NB4 (cell line): Measurements from ENCODE around the gene UGGT1.

Source experiments
- DNase-seq: peaks from one replicate; pipeline ENCODE4 v3.0.0; 2010; ENCODE audit warnings: low read depth
- H3K4me3 ChIP-seq: one replicate; pipeline ENCODE4 v1.5.1; 2011; ENCODE audit warnings: mild to moderate bottlenecking, low read depth, low read length, moderate library complexity
- CTCF ChIP-seq: IDR thresholded peaks from one replicate; pipeline ENCODE4 v1.5.1; 2012; ENCODE audit warnings: low read depth, low read length
- MYC ChIP-seq: IDR thresholded peaks from 2 replicates; pipeline ENCODE4 v1.6.1; 2011; ENCODE audit warnings: low read depth, low read length
- POLR2A ChIP-seq: IDR thresholded peaks from 2 replicates; pipeline ENCODE4 v1.6.1; 2011; ENCODE audit warnings: mild to moderate bottlenecking; ENCODE audit not compliant: insufficient read length; ENCODE audit errors: extremely low read depth
- TF ChIP-seq, protein P1 (sequence below): IDR thresholded peaks from 2 replicates; pipeline ENCODE4 v1.6.1; 2011; ENCODE audit warnings: low read depth, low read length

Gene UGGT1

GRCh38 chr2:128115921-128116623, 25.1 kb downstream of the UGGT1 start:
- H3K4me3 ChIP-seq = no peak overlapping the region
- TF ChIP-seq, protein P1, sequence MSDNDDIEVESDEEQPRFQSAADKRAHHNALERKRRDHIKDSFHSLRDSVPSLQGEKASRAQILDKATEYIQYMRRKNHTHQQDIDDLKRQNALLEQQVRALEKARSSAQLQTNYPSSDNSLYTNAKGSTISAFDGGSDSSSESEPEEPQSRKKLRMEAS = no peak
- no peak for TF ChIP-seq MYC
- DNase-seq = no peak

- DNase-seq = no peak
- TF ChIP-seq POLR2A = no peak
- TF ChIP-seq CTCF = no peak
- TF ChIP-seq, protein P1 = no peak
- no peak for TF ChIP-seq MYC
- no peak overlapping the region for H3K4me3 ChIP-seq
These were observed 43.6 kb downstream of the UGGT1 start for GRCh38 chr2:128134573-128134972.

DNA sequence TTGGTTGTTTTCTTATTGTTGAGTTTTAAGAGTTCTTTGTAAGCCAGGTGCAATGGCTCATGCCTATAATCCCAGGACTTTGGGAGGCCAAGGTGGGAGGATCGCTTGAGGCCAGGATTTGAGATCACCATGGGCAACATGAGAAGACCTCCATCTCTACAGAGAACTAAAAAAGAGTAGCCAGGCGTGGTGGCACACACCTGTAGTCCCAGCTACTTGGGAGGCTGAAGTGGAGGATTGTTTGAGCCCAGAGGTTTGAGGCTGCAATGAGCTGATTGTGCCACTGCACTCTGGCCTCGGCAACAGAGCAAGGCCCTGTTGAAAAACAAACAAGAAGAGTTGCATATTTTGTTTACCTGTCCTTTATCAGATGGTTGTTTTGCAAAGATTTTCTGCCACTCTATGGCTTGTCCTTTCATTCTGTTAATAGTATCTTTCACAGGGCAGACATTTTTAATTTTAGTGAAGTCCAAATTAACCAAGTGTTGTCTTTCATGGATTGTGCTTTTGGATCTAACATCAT, 46.2 kb downstream of the UGGT1 start:
- no peak for DNase-seq
- no peak overlapping the region for H3K4me3 ChIP-seq
- no peak for TF ChIP-seq CTCF
- no peak for TF ChIP-seq MYC
- TF ChIP-seq, protein P1 = no peak
- TF ChIP-seq POLR2A = no peak

GRCh38 chr2:128139624-128140023, 48.6 kb downstream of the UGGT1 start:
- no peak for DNase-seq
- TF ChIP-seq, protein P1 = no peak
- TF ChIP-seq CTCF = no peak

DNA sequence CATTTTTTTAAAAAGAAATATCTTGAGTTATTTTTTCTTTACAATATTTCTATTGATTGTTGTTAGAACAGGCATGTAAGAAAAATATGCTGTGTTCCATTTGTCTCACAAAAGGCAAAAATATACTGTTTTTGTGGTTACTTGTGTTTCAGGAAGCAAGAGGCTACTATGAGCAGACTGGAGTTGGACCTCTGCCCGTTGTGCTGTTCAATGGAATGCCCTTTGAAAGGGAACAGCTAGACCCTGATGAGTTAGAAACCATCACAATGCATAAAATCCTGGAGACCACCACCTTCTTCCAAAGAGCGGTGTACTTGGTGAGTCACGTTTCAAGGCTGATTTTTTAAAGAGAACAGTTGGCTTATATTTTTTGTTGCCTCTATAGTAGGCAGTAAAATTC, 54.7 kb downstream of the UGGT1 start:
- no peak overlapping the region for H3K4me3 ChIP-seq
- DNase-seq = no peak
- TF ChIP-seq MYC (no peak), POLR2A (no peak), CTCF (no peak)
- TF ChIP-seq, protein P1 = no peak

More at GRCh38 chr2:128139624-128140023, 48.6 kb downstream of the UGGT1 start:
- no peak overlapping the region for H3K4me3 ChIP-seq

GRCh38 chr2:128153786-128154185, 62.8 kb downstream of the UGGT1 start:
- TF ChIP-seq POLR2A = no peak
- TF ChIP-seq, protein P1 = no peak
- TF ChIP-seq CTCF = no peak
- no peak for TF ChIP-seq MYC
- H3K4me3 ChIP-seq = no peak overlapping the region
- no peak for DNase-seq
